SHP77 (cell line): ENCODE results near the gene LDHD.
"Not testable (repeated sequence)": the region's sequence is repeated elsewhere in the genome, so short reads cannot be mapped to it uniquely, and the experiment has no call there.

Experiments used
- DNase-seq, 2 experiments: peaks; one replicate each; lab custom pipeline; 2025; lab: John Stamatoyannopoulos, UW

Gene LDHD

DNA sequence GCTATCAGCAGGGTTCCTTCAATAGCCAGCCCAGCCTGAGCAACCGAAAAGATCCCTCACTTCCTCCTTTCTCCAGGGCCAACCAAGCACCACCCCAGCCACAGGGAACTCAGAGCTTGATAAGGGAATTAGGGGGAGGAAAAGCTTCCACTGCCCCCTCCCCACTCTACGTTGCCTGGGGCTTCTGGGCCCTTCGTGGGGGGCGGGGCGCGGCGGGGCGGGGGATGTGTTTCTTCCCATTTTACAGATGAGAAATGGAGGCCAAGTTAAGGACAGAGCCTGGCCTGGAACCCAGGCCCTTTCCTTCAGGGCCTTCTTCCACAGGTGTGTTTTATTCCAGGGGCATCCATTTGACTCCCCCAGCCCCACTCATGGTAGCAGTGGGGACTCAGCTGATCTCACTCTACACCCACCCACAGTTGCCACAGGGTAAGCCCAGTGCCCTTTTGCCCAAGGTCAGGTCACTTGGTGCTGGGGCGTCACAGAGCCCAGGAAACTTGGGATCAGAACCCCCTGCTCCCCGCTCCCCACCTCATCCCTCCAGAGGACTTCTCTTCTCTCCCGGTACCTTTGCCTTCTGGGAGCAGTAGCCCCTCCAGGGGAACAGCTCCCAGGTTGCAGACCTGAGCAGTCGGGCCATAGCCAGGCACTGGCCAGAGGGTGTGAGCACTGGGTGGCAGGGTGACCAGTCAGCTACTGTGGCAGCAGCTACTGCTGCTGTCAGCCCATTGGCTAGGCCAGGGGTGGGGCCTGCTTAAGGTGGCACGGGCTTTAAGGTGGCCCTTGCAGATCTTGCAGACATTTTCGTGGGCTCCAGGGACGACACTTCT lies at the start of gene LDHD:
TSS of gene LDHD (minus strand) at position 700 of the 830 bp plus-strand sequence. CDS start at position 640, 60 bp downstream.
- peak; percentile 66 to 85 for DNase-seq

DNA sequence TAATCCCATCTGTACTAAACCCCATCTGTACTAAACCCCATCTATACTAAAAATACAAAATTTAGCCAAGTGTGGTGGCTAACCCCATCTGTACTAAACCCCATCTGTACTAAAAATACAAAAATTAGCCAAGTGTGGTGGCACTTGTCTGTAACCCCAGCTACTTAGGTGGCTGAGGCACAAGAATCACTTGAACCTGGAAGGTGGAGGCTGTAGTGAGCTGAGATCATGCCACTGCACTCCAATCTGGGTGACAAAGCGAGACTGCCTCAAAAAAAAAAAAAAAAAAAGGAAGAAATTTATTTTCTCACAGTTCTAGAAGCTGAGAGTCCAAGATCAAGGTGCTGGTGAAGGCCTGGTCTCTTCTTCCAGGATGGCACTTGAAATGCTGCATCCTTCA lies 43.8 kb upstream of the LDHD start:
- DNase-seq = no peak

DNA sequence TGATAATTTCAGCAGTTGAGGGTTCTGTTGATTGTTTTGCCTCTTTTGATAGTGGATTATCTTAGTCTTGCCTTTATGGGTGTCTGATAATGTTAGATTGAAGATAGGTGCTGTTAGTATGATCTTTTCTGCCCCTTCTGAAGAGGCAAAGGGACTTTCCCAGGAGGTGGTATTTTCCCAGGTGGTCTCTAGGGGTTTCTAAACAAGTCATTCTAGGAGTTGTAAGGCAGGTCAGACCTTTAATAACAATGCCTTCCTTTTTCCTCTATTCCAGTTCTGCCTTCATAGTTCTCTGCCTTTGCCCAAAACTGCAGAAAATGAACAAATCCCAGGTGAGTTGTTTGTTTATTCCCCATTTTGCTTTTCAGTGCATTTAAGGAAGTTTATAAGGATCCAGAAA lies 36.1 kb upstream of the LDHD start:
- no peak for DNase-seq

GRCh38 chr16:75151798-75152197 lies 35.2 kb upstream of the LDHD start:
- DNase-seq = no peak

DNA sequence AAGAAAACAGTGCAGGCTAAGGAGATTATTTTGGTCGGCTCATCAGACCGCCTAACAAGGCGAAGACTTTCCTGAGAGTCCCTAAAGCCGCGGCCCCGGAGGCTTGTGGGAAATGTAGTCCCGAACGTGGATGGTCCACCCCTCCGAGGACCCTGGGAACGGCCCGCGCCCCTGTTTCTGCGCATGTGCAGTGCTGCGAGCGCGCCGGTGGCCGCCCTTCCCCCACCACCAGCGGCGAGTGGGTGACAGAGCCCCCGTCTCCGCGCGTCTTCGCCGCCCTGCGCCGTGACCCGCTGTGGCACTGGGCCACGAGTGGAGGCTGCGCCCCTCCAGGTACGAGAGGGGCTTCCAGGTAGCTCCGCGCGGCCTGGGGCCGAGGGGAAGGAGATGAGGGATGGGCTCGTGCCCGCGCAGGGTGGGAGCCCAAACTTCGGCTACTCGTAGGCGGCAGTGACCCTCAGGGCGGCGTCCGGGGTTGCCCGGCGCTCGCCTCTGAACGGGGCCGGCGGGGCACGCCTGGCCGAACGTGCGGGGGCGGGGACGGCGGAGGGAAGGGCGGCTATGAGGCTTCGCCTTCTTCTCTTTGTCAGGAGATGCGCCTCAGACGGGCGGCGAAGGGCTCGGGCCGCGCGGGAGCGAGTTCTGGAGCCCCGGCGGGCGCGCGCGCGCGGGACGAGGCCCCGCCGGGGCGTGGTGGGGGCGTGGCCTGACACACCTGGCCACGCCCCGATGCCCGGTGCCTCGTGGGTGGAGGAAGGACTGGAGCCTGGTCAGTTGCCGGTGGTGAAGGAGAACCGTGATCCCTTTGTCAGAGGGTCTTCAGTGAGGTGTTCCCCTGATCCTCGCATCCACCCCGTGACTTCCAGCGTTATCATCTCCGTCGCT lies 32.0 kb upstream of the LDHD start, which contains the start of gene ZFP1:
TSS of gene ZFP1 (plus strand) at position 214 of the 885 bp plus-strand sequence. CDS start 4,428 bp downstream, outside the sequence.
- peak; percentile 96 to 98 for DNase-seq

DNA sequence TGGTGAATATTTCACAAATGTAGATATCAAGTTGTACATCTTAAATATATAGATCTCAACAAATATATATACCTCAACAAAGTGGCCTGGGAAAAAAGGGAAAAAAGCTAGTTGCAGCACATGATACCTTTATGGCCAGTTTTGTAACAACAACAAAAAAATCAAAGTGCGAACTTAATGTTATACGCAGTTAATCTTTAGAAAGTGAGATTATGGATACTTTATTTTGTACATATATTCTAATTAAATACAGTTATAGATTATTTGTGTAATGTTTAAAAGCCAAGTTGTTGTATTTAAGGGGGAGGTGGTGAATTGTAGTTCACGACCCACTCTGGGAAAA lies 31.4 kb upstream of the LDHD start:
- no peak for DNase-seq

GRCh38 chr16:75143941-75144340 lies 27.4 kb upstream of the LDHD start:
- DNase-seq = no peak

DNA sequence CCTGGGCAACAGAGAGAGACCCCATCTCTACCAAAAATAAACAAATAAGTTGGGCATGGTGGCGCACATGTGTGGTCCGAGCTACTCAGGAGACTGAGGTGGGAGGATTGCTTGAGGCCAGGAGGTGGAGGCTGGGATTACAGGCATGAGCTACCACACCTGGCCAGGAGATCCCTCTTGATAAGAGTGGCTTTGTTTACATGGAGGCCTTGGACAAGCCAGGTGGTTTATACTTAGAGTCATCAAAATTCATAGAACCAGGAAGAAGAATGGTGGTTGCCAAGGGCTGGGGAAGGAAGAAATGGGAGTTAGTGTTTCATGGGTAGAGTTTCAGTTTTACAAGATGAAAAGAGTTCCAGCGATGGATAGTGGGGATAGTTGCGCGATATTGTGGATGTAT lies 22.9 kb upstream of the LDHD start:
- peak in 1 of 2 experiments; percentile 29 for DNase-seq

DNA sequence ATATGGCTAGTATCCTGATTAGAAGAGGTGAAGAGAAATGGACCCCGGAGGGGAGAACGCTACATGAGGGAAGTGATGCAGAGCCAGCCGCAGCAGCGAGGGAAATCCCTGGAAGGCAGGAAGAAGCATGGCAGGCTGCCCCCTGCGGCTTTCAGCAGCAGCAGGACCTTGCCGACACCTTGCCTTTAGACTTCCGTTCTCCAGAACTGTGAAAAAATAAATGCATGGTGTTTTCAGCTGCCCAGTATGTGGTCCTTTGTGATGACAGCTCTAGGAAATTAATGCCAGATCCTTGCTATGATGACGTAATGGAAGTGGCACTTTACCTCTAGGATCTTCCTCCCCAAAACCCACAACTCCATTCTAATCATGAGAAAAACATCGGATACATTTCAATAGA lies 22.1 kb upstream of the LDHD start:
- DNase-seq = peak in 1 of 2 experiments; percentile 23

DNA sequence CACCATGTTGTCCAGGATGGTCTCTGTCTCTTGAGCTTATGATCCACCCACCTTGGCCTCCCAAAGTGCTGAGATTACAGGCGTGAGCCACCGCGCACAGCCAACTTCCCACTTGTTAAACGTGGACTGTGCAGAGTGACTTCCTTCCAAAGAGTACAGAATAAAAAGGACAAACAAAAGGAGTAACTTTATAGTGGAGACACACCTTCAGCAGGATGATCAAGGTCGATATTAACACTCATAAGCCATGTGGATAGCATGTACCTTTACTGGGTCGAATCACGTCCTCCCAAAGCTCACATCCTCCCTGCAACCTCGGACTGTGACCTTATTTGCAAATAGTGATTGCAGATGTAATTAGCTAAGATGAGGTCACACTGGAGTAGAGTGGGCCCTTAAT lies 21.7 kb upstream of the LDHD start:
- no peak for DNase-seq

GRCh38 chr16:75131081-75131480 lies 14.5 kb upstream of the LDHD start:
- DNase-seq = no peak

DNA sequence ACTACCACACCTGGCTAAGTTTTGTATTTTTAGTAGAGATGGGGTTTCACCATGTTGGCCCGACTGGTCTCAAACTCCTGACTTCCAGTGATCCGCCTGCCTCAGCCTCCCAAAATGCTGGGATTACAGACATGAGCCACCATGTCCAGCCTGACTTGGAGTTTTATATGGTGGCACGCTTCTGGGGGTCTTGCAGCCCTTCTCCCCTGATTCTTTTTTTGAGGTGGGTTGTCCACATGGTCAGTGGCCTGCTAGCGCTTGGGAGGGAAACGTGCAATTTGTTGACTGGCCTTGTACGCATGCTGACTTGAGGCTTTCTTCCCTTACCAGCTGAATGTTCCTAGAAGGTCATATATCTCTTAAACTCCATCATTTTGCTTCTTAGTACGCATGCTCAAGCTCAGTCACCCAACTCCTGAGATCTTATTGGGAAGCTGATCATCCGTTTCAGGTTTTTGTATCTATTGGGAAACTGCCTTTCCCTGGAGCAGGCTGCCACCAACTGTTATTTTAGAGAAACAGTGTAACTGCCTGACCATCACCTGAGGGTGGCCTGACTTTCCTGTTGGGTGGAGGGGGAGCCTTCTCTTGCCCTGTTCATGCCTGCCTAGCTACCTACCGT lies 13.7 kb upstream of the LDHD start:
- no peak for DNase-seq

GRCh38 chr16:75129421-75130149 lies 13.0 kb upstream of the LDHD start:
- DNase-seq = not testable (repeated sequence)

DNA sequence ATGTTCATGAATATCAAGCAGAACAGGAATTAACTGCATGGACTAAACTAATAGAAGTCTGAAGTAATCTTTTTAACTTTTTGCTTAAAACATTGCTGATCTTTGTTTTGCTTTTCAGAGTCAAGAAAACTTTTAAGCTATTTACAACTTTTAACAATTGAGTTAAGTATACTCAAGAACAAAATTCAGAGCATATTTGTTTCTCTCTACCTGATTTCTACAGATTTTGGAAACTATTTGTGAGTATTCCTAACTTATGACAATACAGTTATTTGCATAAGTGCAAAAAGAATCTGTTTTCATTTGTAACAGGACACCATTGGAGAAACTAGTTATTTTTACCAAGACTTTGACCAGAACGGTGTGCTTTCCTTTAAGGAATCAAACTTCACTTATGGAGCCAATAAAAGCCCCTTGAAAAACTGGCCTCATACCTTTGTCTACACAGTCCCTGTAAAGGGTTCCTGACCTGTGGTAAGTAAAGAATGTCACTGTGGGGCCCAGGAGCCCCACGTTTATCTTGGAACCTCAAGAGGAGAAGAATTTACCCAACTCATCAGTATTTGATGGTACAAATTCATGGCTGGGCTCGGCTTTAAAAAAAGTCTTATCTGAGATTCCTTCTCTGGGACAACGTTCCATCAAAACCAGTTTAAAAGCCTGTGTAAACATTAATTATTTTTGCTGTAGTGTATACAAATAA lies 11.3 kb upstream of the LDHD start:
- DNase-seq = no peak

DNA sequence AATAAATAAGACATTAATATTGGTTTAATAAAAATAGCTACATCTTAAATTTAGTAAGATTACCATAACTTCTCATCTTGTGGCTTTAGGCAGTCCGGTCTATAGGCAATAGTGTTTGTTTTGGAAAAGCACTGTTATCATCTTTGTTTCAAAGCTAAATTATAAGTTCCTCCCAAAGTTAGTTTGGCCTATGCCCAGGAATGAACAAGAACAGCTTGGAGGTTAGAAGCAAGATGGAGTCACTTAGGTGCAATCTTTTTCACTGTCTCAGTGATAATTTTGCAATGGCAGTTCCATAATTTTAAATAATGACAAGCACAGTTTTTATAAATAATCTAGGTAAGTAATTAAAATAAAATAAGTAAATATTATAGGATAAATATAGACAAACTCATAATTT lies 6.0 kb upstream of the LDHD start:
- no peak for DNase-seq

GRCh38 chr16:75121949-75122568 lies 5.5 kb upstream of the LDHD start:
- DNase-seq = no peak

GRCh38 chr16:75120253-75120652 lies 3.7 kb upstream of the LDHD start:
- DNase-seq = no peak

GRCh38 chr16:75118943-75119539 lies 2.5 kb upstream of the LDHD start:
- DNase-seq = no peak

- DNase-seq = no peak
Measured at GRCh38 chr16:75116911-75117245, 298 bp upstream of the LDHD start.
